ENCODE results near the gene TMEM131. TPM values are rescaled to one million over a fixed set of nuclear protein-coding genes. Genes with fewer than 3 reads are reported as not detected.

The TMEM131 gene
- total and polyA plus RNA-seq, 10 of the 15 experiments (the other 5 are each of a cell fraction or from before 2014, with no cell fraction given), result 6.0 to 48.2 (median 23.2) TPM

GRCh38 chr2:97911922-97912575 is 83.7 kb downstream of the TMEM131 start (continued):
- TF ChIP-seq PBX3 (IDR thresholded peaks at IDR 0.05; ENCODE audit: insufficient replicate concordance, low read depth, low read length), result peak; percentile 17

GRCh38 chr2:97911206-97911921 is 84.4 kb downstream of the TMEM131 start:
- ChIA-PET POLR2A (interaction anchor here (1.1 to 1.5 kb wide), 2 partner anchors 20 to 46 kb away, joined by 4 to 8 read pairs; no protein-coding TSS in a partner anchor), RAD21 (ENCODE audit: unreplicated experiment) (interaction anchor here (0.9 to 1.6 kb wide), 16 partner anchors 19 to 173 kb away, joined by 3 to 17 read pairs (median 5); no protein-coding TSS in a partner anchor), SMC1A (ENCODE audit: uncharacterized antibody, unreplicated experiment) (interaction anchor here (0.6 to 1.6 kb wide), 20 partner anchors 16 to 116 kb away, joined by 3 to 16 read pairs (median 4); no protein-coding TSS in a partner anchor), CTCF (interaction anchor here (0.8 to 1.6 kb wide), 7 partner anchors 19 to 175 kb away, joined by 3 to 8 read pairs (median 3); no protein-coding TSS in a partner anchor)
- H3K4me1 ChIP-seq (ENCODE audit: control insufficient read depth, insufficient read depth, low read length), result peaks cover 60% of the 10 kb centered on the region
- in situ Hi-C loops (cut with MboI), result no loop called here
- H3K79me2 ChIP-seq (ENCODE audit: control insufficient read depth, insufficient read depth, low read length), result peaks cover 40% of the 10 kb centered on the region
- ATAC-seq (peak; percentile 74), FAIRE-seq (peak; percentile 70), DNase-seq (ENCODE audit: low read depth, low spot score) (peak; percentile 84)
- peak overlapping the region; percentile 64 for H3K27ac ChIP-seq (ENCODE audit: control insufficient read depth, insufficient read depth)
- BruUV-seq (replicated peaks), result no TSS peak
- peak overlapping the region; percentile 51 for H3K4me2 ChIP-seq (ENCODE audit: control insufficient read depth, insufficient read depth)
- no peak overlapping the region for H3K4me3 ChIP-seq
- intact Hi-C loops (cut with micrococcal nuclease; ENCODE audit: unreplicated experiment), result loop anchor here (1.0 to 2.0 kb wide), 2 partner anchors 45 to 84 kb away; partner anchors contain the start of gene TMEM131
- no peak overlapping the region for H2AFZ ChIP-seq (ENCODE audit: control insufficient read depth, low read depth, low read length)
- peak overlapping the region; percentile 16; the same call in 1 of the 2 replicates for H3K9ac ChIP-seq (ENCODE audit: control insufficient read depth, insufficient read depth, low read length)
- 40% methylated on average over 4 of the region's 4 CpGs for WGBS (ENCODE audit: insufficient coverage, insufficient replicate concordance, low lambda C conversion rate, missing lambda C conversion rate)
- H3K9me3 ChIP-seq (replicated peaks; ENCODE audit: control insufficient read depth, insufficient read depth, low read length), result peaks cover 4% of the 10 kb centered on the region; the same call in 2 of the 3 replicates
- H4K20me1 ChIP-seq (ENCODE audit: control insufficient read depth, insufficient read depth), result no peaks in the 10 kb centered on the region
- H3K27me3 ChIP-seq (replicated peaks in 1 of 2; ENCODE audit: control insufficient read depth in 2 of 2, insufficient read depth in 2 of 2, low read length in 1 of 2), result no peaks in the 10 kb centered on the region
- peaks cover 2 to 4% of the 10 kb centered on the region in 2 experiments for H3K36me3 ChIP-seq (ENCODE audit: control insufficient read depth in 2 of 2, insufficient read depth in 2 of 2, low read length in 1 of 2)
- TF ChIP-seq EP300 (IDR thresholded peaks at IDR 0.05; ENCODE audit: borderline replicate concordance in 1 of 2, control insufficient read depth in 1 of 2, low read depth in 2 of 2, low read length in 2 of 2) (peak in 1 of 2 experiments; percentile 86; a peak in 3 of 4 replicates), ZBTB40 (IDR thresholded peaks at IDR 0.05; ENCODE audit: borderline replicate concordance) (peak; percentile 34; the same call in 1 of the 2 replicates), FOXM1 (IDR thresholded peaks at IDR 0.05; ENCODE audit: low read depth, low read length) (peak; percentile 39; the same call in 1 of the 2 replicates), DPF2 (IDR thresholded peaks at IDR 0.05) (peak; percentile 57), RUNX3 (IDR thresholded peaks at IDR 0.05; ENCODE audit: low read length) (peak; percentile 91), ETV6 (conservative IDR thresholded peaks at IDR 0.05 in 1 of 2, IDR thresholded peaks at IDR 0.05 in 1 of 2; ENCODE audit: borderline replicate concordance in 1 of 2, low read depth in 1 of 2) (peak in 1 of 2 experiments; percentile 35; a peak in 1 of 4 replicates), CHD2 (IDR thresholded peaks at IDR 0.05; ENCODE audit: borderline replicate concordance, low read depth, low read length) (peak; percentile 27; the same call in 1 of the 2 replicates), MEF2A (IDR thresholded peaks at IDR 0.05; ENCODE audit: insufficient read depth, low read depth, low read length) (0 out of 2 replicates have a peak, but pooled peaks have one; percentile 22), ATF7 (IDR thresholded peaks at IDR 0.05; ENCODE audit: low read depth) (peak; percentile 57), RB1 (IDR thresholded peaks at IDR 0.05; ENCODE audit: borderline replicate concordance) (no peak), PKNOX1 (IDR thresholded peaks at IDR 0.05) (peak; percentile 68; the same call in 1 of the 2 replicates)

Data from GM12878 (cell line).